Measurements from ENCODE around the gene STK32A.
A peak's percentile ranks its signal among the peaks of the same experiment; 100 is the strongest.

STK32A gene

DNA sequence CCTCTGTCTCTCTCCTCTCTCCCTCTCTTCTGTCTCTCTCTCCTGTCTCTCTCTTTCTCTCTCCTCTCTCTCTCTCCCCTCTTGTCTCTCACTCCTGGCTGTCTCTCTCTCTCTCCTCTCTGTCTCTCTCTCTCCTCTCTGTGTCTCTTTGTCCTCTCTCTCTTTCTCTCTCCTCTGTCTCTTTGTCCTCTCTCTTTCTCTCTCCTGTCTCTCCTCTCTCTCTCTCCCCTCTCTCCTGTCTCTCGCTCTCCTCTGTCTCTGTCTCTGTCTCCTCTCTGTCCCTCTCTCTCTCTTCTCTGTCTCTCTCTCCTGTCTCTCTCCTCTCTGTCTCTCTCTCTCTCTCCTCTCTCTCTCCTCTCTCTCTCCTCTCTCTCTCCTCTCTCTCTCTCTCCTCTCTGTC, 25.0 kb downstream of the STK32A start:
- no peak for DNase-seq (ENCODE audit: low read depth)

GRCh38 chr5:147267082-147267832, 32.4 kb downstream of the STK32A start:
- DNase-seq (ENCODE audit: low read depth): no peak

GRCh38 chr5:147276497-147276896, 41.7 kb downstream of the STK32A start:
- DNase-seq (ENCODE audit: low read depth): no peak

- DNase-seq (ENCODE audit: low read depth): no peak
Observed at GRCh38 chr5:147286296-147286695, 51.5 kb downstream of the STK32A start.

GRCh38 chr5:147287110-147287509, 52.3 kb downstream of the STK32A start:
- no peak for DNase-seq (ENCODE audit: low read depth)

DNA sequence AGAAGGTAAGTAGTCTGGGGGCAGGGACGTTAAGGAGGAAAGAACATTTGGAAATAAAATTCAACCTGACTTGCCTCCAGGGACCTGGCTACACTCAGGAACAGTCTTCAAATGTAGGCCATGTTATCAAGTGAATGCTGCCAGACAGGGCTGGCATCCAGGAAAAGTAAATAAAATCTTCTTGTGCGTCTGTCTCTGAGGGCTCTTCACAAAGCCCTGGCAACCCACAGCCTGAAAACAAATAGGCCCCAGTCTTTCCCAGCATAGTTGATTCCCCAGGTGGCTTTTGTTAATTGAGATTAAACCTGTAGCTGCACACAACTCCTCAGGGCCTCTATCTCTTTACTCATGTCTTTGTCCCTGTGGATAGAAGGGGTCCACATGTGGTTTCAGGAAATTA, 55.4 kb downstream of the STK32A start:
- DNase-seq (ENCODE audit: low read depth): no peak

GRCh38 chr5:147303251-147303650, 68.4 kb downstream of the STK32A start:
- DNase-seq (ENCODE audit: low read depth): no peak

GRCh38 chr5:147303976-147304375, 69.2 kb downstream of the STK32A start:
- DNase-seq (ENCODE audit: low read depth): peak; percentile 9

DNA sequence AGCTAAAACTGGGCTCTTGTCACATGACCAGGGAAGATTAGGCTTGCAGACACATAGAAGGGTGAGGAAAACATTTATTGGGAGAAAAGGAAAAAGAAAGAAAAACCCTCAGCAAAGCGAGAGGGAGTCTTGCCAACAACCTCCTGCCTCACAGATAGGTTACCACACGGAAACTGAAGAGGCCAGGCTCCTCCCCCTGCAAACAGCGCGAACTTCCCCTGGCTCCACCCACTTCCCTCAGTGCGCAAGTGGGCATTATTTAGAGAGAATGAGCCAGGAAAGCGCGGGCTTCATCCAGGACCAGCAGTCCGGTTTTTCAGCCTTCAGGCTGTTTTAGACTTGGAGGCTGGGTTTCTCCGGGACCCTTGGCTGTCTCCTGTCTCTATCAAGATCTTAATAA, 70.3 kb downstream of the STK32A start:
- no peak for DNase-seq (ENCODE audit: low read depth)

- DNase-seq (ENCODE audit: low read depth): no peak
Observed at GRCh38 chr5:147306351-147306750, 71.5 kb downstream of the STK32A start.

DNA sequence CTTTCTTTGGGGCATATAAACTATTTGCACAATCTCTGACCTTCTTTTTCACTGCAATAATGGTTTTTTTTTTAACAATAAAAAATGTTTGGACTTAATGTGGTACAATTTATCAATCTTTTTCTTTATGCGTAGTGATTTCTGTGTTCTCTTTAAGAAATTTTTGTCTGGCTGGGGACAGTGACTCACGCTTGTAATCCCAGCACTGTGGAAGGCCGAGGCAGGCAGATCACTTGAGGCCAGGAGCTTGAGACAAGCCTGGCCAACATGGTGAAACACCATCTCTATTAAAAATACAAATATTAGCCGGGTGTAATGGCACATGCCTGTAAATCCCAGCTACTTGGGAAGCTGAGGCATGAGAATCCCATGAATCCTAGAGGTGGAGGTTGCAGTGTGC, 72.3 kb downstream of the STK32A start:
- DNase-seq (ENCODE audit: low read depth): no peak

GRCh38 chr5:147309621-147310020, 74.8 kb downstream of the STK32A start:
- no peak for DNase-seq (ENCODE audit: low read depth)

GRCh38 chr5:147310059-147310704, 75.4 kb downstream of the STK32A start:
- DNase-seq (ENCODE audit: low read depth): peak; percentile 20

GRCh38 chr5:147317978-147318684, 83.3 kb downstream of the STK32A start:
- no peak for DNase-seq (ENCODE audit: low read depth)

DNA sequence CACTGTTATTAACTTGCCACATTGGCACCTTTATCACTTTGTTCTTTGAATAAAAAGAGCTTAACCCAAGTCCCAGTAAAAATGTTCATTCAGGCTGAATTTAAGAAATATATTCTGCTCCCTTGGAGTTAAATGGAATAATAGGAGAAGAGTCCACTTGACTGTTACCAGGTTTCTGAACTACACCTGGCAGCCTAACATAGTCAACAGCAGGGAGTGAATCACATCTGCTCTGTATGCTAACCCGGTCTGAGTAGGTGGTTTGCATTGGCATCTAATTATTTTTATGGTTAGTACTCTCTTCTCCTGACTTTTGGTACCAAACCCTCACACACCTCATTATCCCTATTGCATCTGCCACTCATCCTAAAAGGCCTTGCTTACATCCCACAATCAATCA, 86.7 kb downstream of the STK32A start:
- no peak for DNase-seq (ENCODE audit: low read depth)

GRCh38 chr5:147327421-147327820, 92.6 kb downstream of the STK32A start:
- no peak for DNase-seq (ENCODE audit: low read depth)

- DNase-seq (ENCODE audit: low read depth): no peak
Observed at GRCh38 chr5:147327905-147328304, 93.1 kb downstream of the STK32A start.

DNA sequence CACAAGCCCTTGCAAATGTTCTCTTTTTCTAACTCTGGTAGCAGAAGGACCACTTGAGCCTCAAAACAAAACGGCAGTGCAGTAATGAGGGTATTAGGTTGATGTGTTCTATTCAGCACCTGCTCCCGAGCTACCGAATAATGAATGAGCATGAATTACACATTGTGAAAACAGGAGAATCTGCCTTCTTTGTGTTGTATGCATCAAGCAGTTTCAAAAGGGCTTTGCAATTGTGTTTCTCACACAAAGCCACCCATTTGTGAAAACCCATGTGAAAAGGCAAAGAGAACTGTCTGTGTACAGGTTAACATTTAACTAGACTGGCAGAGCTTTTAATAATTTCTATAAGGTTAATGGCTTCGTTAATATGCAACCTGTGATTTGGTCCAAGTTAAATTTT, 97.8 kb downstream of the STK32A start:
- no peak for DNase-seq (ENCODE audit: low read depth)

GRCh38 chr5:147336876-147337275, 102.0 kb downstream of the STK32A start:
- DNase-seq (ENCODE audit: low read depth): no peak

- DNase-seq (ENCODE audit: low read depth): no peak
Observed at GRCh38 chr5:147339313-147339712, 104.5 kb downstream of the STK32A start.

GRCh38 chr5:147340941-147341340, 106.1 kb downstream of the STK32A start:
- no peak for DNase-seq (ENCODE audit: low read depth)

- DNase-seq (ENCODE audit: low read depth): no peak
Observed at GRCh38 chr5:147341345-147341744, 106.5 kb downstream of the STK32A start.

- no peak for DNase-seq (ENCODE audit: low read depth)
Observed at GRCh38 chr5:147344861-147345260, 110.0 kb downstream of the STK32A start.

Data from fibroblast of the conjunctiva (primary cell).